Activated CD8-positive, alpha-beta memory T cell treated with anti-CD3 and anti-CD28 coated beads, Interleukin-2, amount 50 U/mL, for 48 hours (primary cell): Measurements from ENCODE around the gene RERG.
A peak's percentile ranks its signal among the peaks of the same experiment; 100 is the strongest.
"Not testable (repeated sequence)": the region's sequence is repeated elsewhere in the genome, so short reads cannot be mapped to it uniquely, and the experiment has no call there.

ENCODE experiments used
- DNase-seq: peaks from one replicate; pipeline ENCODE4 v3.0.0-alpha.2; 2020

The RERG gene, protein sequence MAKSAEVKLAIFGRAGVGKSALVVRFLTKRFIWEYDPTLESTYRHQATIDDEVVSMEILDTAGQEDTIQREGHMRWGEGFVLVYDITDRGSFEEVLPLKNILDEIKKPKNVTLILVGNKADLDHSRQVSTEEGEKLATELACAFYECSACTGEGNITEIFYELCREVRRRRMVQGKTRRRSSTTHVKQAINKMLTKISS

DNA sequence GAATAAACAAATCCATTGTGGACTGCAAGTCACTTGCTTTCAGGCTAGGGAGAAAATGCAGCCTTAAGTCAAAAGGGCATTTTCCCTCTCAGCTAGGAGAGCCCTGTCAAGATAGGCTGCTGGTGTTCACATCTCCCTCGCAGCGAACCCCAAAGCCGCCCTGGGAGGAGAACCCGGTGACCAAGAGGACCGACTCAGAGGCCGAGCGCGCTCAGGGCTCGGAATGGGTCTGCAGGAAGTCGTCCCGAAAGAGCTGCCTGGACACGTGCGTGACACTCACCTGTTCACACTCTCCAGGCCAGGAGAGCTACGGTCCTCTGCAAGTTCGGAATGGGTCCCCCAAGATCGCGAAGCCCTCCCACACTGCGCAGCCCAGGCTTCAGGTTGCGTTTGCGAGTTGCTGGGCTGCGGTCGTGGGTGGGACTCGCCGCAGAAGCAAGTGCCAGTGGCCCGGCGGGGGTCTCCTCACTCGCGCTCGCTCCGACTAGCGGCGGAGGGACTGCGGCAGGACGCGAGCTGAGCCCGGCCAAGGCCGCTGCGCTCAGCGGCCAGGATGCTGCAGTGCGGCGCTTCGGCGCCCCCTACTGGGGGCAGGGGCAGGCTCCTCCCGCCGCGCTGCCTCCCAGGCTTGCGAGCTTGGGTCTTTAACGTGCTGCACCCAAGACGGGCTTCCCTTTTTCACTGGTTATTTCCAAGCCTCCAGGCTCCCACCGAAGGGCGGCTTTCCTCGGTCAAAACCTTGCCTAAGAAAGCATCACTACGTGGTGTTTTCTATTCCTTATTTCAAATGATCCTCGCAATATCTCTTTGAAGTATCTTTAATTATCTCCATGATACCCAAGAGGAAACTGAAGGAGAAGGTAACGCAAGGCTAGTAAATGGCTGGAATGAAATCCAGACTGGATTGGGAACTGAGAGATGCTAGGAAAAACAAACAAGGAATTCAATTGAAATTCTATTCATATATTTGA lies at the start of gene RERG:
TSS of gene RERG (minus strand) at position 503 of the 971 bp plus-strand sequence. CDS start 3,928 bp downstream, outside the sequence.
- peak; percentile 92 for DNase-seq

DNA sequence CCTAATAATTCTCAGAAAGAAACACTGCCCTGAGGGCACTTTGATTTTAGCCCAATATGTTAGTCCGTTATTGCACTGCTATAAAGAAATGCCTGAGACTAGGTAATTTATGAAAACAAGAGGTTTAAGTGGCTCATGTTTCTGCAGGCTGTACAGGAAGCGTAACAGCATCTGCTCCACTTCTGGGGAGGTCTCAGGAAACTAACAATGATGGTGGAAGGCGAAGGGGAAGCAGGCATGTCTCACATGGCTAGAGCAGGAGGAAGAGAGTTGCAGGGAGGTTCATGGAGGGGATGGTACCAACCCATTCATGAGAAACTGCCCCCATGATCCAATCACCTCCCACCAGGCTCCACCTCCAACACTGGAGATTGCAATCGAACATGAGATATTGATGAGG lies 49.4 kb upstream of the RERG start:
- no peak for DNase-seq

DNA sequence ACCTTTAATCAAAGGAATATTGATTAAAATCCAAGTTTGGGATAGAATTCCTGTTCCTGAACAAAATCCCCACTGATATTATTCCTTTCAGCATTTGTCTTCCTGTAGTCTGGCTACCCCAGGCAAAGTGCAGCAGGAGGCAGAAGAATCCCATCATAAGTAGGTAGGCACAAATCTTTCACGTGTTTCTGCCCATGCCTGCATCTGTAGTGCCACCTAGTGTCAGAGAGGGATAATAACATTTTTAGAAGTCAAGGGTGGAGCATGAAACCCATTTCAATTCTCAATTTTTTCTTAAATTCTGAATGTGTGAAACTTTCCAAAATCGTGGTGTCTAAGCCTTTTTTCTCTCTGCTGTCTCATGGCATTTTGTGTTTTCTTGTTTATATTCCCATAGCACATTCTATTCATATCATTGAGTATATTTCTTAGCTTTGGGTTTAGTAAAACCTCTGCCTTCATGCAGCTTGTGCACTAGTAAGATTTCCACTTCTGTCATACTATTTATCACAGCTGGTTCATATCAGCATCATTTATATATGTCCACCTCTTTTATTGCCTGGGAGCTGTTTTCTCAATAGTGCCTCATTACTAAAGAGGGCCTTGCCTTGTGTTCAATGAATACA lies 47.8 kb upstream of the RERG start:
- no peak for DNase-seq

DNA sequence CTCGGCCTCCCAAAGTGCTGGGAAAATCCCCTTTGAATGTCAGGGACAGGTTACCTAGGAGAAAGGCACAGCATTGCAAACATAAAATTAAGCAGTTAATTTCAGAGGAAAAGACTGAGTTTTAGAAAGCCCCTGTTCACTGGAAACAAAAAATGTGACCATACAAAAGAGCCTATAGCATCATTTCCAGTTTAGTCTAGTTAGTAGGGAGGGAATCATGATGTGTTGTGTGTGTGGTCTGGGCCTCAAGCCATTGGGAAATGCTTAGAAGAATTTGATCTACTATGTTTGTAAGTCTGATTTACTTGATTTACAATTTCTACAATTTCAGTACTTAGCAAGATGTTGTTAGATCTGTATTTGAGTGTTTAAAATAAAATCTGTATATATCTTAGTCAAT lies 47.1 kb upstream of the RERG start:
- no peak for DNase-seq

DNA sequence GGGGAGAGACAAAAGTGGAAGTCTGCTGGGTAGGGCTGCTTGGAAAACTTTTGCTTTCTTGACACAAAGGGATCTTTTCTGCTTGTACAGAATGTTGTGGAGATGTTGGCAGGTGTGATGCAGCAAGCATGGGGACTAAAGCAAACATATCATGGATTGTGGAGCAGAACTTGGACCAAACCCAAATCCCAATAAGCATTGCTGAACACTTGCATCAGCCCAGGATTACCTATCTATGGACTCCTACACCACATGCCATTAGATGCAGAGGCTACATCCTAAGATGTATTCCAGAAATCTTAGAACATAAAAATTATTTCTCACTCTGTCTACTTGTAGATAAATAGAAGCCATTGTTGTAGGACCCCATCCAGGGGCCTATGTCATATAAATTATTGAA lies 44.7 kb upstream of the RERG start:
- no peak for DNase-seq

DNA sequence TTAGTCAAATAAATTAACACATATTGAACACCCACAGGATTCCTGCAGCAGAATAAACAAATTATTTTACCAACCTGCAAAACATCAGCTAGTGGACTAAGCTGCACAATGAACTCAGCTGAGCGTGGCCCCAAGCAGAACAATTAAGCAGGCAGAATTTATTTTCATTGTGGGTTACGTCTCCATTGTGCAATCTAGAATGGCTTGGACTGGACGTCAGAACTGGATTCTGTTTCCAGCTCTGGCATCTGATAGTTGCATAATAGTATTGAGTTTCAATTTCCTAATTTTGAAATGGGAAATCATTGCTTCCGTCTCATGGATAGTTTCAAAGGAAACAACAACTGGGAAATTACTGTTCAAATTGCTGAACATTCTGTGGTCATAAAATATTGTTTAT lies 35.5 kb upstream of the RERG start:
- no peak for DNase-seq

DNA sequence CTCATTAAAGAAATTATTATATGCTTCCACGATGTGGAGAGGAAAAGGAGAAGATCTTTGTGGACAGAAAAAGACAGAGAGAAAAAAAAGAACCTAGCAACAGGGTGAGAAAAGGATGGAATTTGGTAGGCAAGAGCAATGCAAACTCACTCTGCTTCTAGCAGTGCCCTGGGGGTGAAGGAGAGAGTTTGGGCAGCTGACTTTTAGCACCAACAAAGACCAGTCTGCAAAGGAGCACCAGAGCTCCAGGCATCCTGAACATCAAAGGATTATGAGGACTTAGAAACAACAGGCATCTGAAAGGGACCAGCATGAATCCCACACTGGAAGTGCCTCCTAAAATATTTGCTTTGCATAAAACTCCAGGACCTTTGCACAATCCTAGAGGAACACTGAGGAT lies 32.8 kb upstream of the RERG start:
- no peak for DNase-seq

DNA sequence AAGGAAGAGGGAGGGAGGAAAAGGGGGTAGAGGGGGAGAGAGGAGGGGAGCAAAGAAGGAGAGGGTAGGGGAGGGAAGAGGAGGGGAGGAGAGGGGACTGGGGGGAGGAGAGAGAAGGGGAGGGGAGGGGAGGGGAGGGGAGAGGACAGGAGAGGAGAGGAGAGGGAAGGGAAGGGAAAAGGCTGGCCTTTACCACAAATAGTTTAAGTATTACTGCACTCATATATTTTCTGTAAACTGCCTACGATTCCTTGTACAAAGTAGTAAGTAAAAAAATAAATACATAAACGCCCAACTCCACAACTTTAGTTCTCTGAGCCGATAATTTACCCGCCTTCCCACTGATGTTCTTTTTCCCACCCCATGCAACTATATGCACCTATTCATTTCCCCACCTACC lies 23.7 kb upstream of the RERG start:
- no peak for DNase-seq

DNA sequence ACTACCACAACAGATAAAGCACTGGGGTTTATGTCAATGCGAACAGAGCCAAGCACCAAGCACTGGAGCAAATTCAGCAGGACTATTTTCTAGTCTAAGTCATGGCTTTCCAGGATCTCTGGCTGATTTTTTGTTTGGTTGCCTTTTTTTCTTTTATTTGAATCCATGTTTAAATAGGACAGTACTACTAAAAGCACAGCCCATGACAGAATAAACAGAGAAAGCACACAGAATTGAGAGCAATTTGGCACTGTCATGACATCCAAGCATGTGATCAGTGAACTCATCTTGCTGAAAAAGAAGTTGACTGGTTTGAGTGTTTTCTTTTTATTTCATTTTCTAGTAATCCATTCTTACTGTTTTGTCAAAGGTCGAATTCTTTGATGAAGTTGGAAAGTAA lies 23.1 kb upstream of the RERG start:
- no peak for DNase-seq

DNA sequence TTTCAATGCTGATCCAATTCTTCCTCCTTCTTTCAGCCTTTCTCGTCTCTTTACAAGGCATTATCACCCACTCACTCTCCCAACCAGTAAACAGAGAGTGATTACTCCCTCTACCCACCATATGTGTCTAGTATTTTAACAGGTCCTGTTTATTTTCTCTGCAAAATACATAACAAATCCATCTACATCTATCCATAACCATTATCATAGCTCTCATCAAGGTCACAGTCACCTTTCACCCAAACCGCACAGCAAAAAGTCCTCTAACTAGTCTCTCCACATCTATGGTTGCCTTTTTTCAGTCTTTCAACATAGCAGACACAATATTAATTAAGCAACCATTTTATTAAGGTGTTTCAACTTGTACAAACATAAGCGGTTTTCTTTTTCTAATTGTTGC lies 21.9 kb upstream of the RERG start:
- DNase-seq, result no peak

DNA sequence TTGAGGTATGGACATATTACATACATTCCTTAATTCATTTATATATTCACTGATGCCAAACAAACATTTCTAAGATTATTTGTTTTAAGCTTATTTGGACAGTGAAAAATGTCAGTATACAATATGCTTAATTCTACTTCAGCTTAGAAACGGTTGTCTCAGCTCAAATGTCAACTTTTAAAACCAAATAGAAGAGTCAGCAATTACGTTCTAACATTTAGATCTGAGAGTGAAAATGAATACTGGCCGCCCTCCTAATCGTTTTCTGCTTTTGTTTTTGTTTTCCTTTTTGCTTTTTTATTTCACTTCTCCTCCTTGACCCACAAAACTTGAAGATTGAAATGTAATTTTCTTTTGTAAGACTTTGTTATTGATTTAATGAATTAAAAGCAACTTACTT lies 19.7 kb upstream of the RERG start:
- no peak for DNase-seq

DNA sequence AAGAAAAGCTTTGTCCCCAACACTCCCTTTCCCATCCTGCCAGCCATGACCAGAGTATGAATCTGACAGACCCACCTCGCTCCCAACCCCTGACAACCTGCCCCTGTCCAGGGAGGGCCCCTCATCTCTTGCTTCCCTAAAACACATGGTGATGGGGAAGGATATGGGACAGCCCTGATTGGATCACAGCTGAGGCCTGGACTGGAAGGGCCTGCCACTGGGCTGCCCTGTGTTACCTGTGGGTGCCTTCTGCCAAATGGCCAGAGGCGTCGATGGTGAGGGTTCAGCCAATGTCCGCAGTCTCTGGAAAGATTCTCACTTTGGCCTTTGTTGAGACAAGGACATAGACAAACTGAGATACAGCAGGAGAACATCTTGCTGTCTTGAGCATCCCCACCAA lies 13.3 kb upstream of the RERG start:
- DNase-seq, result no peak

DNA sequence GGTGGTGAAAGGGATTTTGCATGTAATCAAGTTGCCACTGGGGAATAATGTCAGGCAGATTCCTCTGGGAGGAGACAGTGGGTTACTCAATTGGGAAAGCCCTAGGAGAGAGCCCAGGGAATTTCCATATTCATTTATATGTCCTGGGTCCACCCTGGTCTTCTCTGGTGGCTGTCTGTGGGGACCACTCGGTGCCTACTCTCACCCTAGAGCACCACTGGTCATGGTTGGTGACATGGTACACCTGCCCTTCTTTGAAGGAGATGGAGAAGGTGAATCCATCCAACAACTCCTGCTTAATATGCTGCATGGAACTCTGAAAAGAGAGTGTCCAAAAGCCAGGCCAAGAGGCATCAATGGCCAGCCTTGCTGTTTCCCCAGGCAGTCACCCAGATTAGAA lies 12.8 kb upstream of the RERG start:
- DNase-seq, result no peak

DNA sequence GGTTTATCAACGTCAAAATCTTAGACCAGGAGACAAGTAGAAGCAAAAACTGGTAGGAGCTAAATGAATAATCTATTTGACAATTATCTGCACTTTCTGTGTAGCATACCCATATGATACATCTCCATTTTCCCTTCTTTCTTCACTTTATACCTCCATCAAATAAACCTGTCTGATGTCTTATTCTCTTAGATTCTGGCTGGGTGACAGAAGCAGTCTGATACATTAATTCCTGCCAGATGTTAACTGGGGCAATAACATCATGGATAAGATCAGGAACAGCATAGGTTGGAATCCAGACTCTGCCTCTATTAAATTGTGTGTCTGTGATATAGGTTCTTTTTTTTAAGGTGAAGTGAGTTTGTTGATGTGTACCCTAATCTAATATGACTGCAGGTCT lies 11.7 kb upstream of the RERG start:
- no peak for DNase-seq

DNA sequence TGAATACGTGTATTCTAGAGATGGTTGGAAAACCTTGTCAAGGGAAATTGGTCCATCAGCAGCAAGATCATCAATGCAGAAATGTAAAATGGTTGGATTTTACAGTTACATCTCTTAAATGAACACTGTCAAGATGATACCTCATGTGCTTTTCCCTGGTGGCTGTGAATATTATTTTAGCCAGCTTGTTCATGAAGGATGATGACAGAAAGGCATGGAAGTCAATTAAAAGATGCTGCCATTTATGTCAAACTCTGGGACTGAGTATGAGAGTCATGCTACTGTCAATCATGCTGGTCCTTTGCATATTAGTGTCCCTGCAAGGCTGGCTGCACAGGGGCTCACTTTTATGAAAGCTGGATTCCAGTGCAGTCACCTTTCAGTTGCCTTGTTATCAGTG lies 10.3 kb upstream of the RERG start:
- no peak for DNase-seq

DNA sequence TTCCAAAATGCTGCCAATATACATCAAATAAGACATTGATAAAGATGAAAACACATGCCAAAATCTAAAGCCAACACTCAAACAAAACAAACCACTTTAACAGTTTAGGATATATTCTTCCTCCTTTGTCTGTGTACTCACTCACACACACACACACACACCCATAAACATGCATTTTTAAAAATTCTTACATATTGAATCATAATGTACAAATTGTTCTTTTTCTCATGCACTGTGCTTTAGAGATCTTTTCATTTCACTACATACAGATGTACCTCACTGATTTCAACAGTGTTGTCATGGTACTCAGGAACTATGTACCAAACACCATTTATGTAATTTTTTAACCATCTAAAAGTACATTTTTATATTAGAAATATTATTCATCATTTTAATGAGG lies 9.5 kb upstream of the RERG start:
- DNase-seq, result no peak

DNA sequence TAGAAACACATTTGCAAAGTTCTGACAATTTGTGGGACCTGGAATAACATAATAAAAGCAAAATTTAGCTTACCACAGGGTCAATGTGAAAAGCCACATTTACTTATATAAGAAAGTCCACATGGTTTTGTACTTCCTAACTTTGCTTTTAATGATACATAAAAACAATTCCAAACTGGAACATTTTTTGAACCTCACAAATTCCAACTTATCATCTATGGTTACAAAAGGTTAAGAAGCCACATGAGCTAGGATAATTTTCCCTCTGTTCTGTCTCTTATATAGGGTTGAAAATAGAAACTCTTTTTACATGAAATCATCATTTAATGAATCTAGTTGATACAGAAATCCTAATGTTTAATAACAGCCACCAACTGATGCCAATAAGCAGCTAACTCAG lies 8.9 kb upstream of the RERG start:
- no peak for DNase-seq

DNA sequence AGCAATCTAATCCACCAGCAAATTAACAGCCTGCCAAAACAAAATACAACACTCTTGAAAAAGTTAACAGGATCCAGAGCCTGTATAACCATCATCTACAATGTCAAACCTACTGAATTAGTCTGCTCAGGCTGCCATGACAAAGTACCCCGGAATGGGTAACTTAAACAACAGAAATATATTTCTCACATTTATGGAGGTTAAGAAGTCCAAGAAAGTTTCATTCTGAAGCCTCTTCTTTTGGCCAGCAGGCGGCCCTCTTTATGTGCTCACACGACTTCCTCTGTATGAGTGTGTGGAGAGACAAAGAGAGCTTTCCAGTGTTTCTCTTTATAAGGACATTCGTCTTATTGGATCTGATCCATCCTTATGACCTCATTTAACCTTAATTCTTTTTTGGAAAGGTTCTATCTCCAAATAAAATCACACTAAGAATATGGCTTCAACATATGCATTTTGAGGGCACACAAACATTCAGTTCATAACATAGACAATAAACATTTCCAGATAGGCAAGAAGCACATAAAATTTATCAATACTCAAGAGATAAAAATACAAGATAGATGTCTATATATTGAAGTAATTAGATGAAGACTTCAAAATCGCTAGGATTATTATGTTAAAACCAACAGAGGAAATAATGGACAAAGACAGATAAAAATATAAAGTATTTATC lies 5.9 kb upstream of the RERG start:
- DNase-seq, result no peak

DNA sequence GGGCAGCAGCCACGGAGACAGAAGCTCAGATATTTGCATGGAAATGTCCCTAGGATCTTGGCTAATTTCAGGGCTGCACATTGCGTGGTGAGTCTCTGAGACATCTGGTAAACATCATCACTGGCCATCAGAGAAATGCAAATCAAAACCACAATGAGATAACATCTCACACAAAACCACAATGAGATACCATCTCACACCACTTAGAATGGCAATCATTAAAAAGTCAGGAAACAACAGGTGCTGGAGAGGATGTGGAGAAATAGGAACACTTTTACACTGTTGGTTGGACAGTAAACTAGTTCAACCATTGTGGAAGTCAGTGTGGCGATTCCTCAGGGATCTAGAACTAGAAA lies 4.6 kb upstream of the RERG start:
- not testable (repeated sequence) for DNase-seq

DNA sequence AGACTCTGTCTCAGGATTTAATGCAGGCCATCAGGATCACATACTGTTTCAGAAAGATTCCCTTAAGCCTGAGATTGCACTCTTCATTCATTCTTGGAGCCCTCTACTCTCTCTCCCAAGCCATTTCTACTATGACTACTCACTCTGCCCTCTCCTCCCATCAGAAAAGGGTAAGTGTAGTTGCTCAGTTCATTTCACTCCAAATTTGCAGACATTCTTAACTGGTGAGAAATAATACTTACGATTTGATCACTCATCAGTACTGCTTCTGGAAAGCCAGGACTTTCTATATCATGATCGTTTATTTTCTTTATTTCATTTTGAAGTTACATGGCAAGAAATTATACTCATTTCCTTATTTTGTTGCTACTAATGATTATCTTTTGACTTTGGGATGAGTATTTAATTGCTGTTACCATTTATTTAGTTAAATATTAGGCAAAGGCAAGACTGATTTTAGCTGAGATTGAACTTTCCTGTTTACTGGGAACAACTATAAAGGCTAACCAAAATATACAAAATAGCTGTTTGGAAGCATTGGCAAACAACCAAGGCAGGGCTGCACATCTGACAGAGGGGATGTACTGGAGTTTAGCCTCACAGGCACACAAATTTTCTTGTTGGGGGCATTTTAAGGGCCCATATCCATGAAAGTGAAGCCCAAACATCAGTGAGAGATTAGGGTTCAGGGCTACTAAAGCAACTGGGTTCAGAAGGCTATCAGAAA lies 4.1 kb upstream of the RERG start:
- DNase-seq, result no peak

DNA sequence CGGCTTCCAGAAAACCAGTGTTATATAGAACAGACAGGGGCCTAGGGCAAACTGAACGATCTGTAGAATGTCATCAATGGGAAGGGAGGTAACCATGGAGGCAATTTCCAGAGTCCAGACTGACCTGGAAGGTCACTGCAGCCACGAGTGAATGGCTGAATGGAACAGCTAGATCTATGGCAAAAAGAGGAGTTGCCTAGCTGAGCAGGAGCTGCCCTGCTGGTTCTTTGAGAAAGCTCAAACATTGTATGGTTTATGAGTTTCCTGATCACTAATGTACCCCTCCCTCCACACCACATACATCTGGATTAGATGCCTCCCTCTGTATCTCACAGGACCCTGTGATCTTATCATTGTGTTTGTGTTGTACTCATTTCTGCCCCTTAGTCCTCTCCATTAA lies 1.0 kb upstream of the RERG start:
- no peak for DNase-seq

DNA sequence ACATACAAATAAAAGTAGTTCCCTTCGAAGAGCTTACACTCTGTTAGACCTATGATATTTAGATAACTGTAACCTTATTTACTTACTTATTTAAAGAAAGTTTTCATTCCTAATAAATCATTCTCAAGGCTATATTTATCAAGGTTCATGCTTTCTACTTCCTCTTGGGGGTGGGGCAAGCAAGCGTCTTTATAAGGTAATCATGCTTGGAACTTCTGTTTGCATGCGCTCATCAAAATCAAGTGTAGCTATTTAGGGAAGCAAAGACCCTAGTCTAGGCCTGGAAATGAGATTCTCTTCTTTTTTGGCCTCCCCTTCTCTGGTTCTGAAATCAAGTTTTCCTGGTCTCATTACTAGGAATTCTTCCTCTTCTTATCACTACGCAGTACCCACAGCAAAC lies 766 bp downstream of the RERG start:
- no peak for DNase-seq

DNA sequence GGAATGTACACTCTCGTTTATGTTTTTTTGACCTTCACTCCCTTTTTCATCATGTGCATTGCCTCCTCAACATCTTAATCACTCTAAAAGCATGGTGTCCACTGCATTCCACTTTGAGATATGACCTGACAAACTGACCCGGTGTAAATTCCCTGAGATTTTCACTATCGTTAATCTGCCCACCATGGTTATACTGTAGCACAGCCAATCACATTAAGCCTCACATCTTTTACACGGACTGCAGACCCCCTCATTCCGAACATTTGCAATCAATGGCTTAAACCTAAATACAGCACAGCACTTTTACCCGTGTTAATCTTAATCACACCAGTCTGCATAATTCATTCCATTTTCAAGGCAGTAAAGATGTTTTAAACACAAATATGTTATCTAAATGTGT lies 2.4 kb downstream of the RERG start:
- no peak for DNase-seq
